AG09319 (cell line): ENCODE results near the gene GRIA3.

Experiments
- DNase-seq: peaks from one replicate; pipeline ENCODE4 v3.0.0-alpha.2; 2010; ENCODE audit warnings: low read depth; ENCODE audit errors: extremely low read depth
- CTCF ChIP-seq: IDR thresholded peaks from 2 replicates; pipeline ENCODE4 v1.5.1; 2011; ENCODE audit warnings: low read depth, mild to moderate bottlenecking, inconsistent platforms, low read length, moderate library complexity

GRIA3 gene

GRCh38 chrX:123184219-123184865, at the start of gene GRIA3:
TSS of gene GRIA3 (plus strand) at chrX:123184278. CDS start at chrX:123184536, 258 bp downstream.
- peak; percentile 56 for DNase-seq
- TF ChIP-seq CTCF, result no peak

GRCh38 chrX:123138473-123138872, 45.6 kb upstream of the GRIA3 start:
- peak; percentile 14 for DNase-seq

GRCh38 chrX:123140454-123140853, 43.6 kb upstream of the GRIA3 start:
- no peak for DNase-seq
- no peak for TF ChIP-seq CTCF

More at GRCh38 chrX:123138473-123138872, 45.6 kb upstream of the GRIA3 start:
- TF ChIP-seq CTCF, result no peak

GRCh38 chrX:123140904-123141303, 43.2 kb upstream of the GRIA3 start:
- DNase-seq, result no peak
- TF ChIP-seq CTCF, result no peak

GRCh38 chrX:123153846-123154335, 30.2 kb upstream of the GRIA3 start:
- TF ChIP-seq CTCF, result no peak
- DNase-seq, result no peak

GRCh38 chrX:123155327-123155726, 28.8 kb upstream of the GRIA3 start:
- no peak for DNase-seq
- TF ChIP-seq CTCF, result no peak

- TF ChIP-seq CTCF, result no peak
- no peak for DNase-seq
Observed at GRCh38 chrX:123157586-123157985, 26.5 kb upstream of the GRIA3 start.
